ENCODE measurements around the gene DNM2. TPM values are rescaled to one million over a fixed set of nuclear protein-coding genes. Genes with fewer than 3 reads are reported as not detected.

DNM2 gene
- total and polyA plus RNA-seq, 8 donors = 77.8 to 541 (median 277) TPM

- Histone ChIP-seq H3K27me3 (no peaks in the 10 kb centered on the region), H3K27ac (peak overlapping the region; percentile 88 to 94 (median 92)), H3K36me3 (no peaks in the 10 kb centered on the region), H3K9me3 (no peaks in the 10 kb centered on the region), H3K4me1 (peaks cover 84 to 99% (median 94%) of the 10 kb centered on the region in 4 donors), H3K4me3 (no peak overlapping the region)
- intact Hi-C loops (cut with DNase I; ENCODE audit: low total_unique reads) = no loop called here
- DNase-seq = peak; percentile 76 to 87
- 45 to 68% (median 60%) methylated on average over 13 of the region's 13 CpGs for WGBS, 5 donors
- no peak for TF ChIP-seq EP300 (IDR thresholded peaks at IDR 0.05)
- peak in 2 of 3 donors; percentile 71 to 81 for TF ChIP-seq POLR2AphosphoS5 (IDR thresholded peaks at IDR 0.05)
Measured at GRCh38 chr19:10749435-10750384, 31.8 kb downstream of the DNM2 start.

GRCh38 chr19:10751109-10751953 is 33.5 kb downstream of the DNM2 start:
- Histone ChIP-seq H3K27me3 (no peaks in the 10 kb centered on the region), H3K4me3 (no peak overlapping the region), H3K27ac (peak overlapping the region; percentile 88 to 94 (median 92)), H3K36me3 (peaks cover 0 to 6% (median 0%) of the 10 kb centered on the region in 4 donors), H3K9me3 (no peaks in the 10 kb centered on the region), H3K4me1 (peaks cover 79 to 99% (median 89%) of the 10 kb centered on the region in 4 donors)
- TF ChIP-seq EP300 (IDR thresholded peaks at IDR 0.05) (no peak), POLR2AphosphoS5 (IDR thresholded peaks at IDR 0.05) (peak in 2 of 3 donors; percentile 76 to 83)
- WGBS, 5 donors = 34 to 62% (median 38%) methylated on average over 20 to 21 of the region's 21 CpGs
- peak; percentile 74 to 79 for DNase-seq
- intact Hi-C loops (cut with DNase I; ENCODE audit: low total_unique reads) = no loop called here

GRCh38 chr19:10752237-10752912 is 34.5 kb downstream of the DNM2 start:
- Histone ChIP-seq H3K9me3 (no peaks in the 10 kb centered on the region), H3K4me3 (no peak overlapping the region), H3K36me3 (peaks cover 0 to 6% (median 0%) of the 10 kb centered on the region in 4 donors), H3K4me1 (peaks cover 77 to 100% (median 88%) of the 10 kb centered on the region in 4 donors), H3K27ac (peak overlapping the region; percentile 88 to 94 (median 92)), H3K27me3 (no peaks in the 10 kb centered on the region)
- TF ChIP-seq EP300 (IDR thresholded peaks at IDR 0.05) = no peak
- TF ChIP-seq CTCF (IDR thresholded peaks at IDR 0.05) = no peak
- no peak for TF ChIP-seq POLR2AphosphoS5 (IDR thresholded peaks at IDR 0.05)
- no peak for TF ChIP-seq POLR2A (IDR thresholded peaks at IDR 0.05)
- intact Hi-C loops (cut with DNase I; ENCODE audit: low total_unique reads) = no loop called here
- no peak for DNase-seq
- 59 to 88% (median 74%) methylated on average over 7 to 8 of the region's 8 CpGs for WGBS, 5 donors

- no peaks in the 10 kb centered on the region for H3K27me3 ChIP-seq
- intact Hi-C loops (cut with DNase I; ENCODE audit: low total_unique reads) = no loop called here
- peaks cover 69 to 95% (median 83%) of the 10 kb centered on the region in 4 donors for H3K4me1 ChIP-seq
- 78 to 85% (median 85%) methylated on average over 10 of the region's 10 CpGs for WGBS, 5 donors
- H3K4me3 ChIP-seq = no peak overlapping the region
- no peak for DNase-seq
- TF ChIP-seq EP300 (IDR thresholded peaks at IDR 0.05) = no peak
- no peak for TF ChIP-seq POLR2AphosphoS5 (IDR thresholded peaks at IDR 0.05)
- TF ChIP-seq POLR2A (IDR thresholded peaks at IDR 0.05) = no peak
- no peak for TF ChIP-seq CTCF (IDR thresholded peaks at IDR 0.05)
- peak overlapping the region; percentile 88 to 94 (median 92) for H3K27ac ChIP-seq
- peaks cover 0 to 6% (median 0%) of the 10 kb centered on the region in 4 donors for H3K36me3 ChIP-seq
- no peaks in the 10 kb centered on the region for H3K9me3 ChIP-seq
Measured at GRCh38 chr19:10752913-10753704, 35.2 kb downstream of the DNM2 start.
